ENCODE measurements around the gene GPR146.
A peak's percentile ranks its signal among the peaks of the same experiment; 100 is the strongest.

GPR146 gene

GRCh38 chr7:1027242-1028043 lies 16.9 kb upstream of the GPR146 start:
- H3K4me3 ChIP-seq (ENCODE audit: low read depth, low read length): peak overlapping the region; percentile 76
- H3K27me3 ChIP-seq (ENCODE audit: insufficient read depth, low read length): no peaks in the 10 kb centered on the region
- peaks cover 16% of the 10 kb centered on the region for H3K4me1 ChIP-seq (ENCODE audit: control insufficient read depth, insufficient read depth, low read length, unreplicated experiment)
- H3K27ac ChIP-seq (ENCODE audit: low read depth, low read length): peak overlapping the region; percentile 83; the same call in 1 of the 2 replicates
- H3K79me2 ChIP-seq (ENCODE audit: control insufficient read depth, insufficient read depth, low read length, unreplicated experiment): peaks cover 32% of the 10 kb centered on the region
- H3K36me3 ChIP-seq (ENCODE audit: insufficient read depth, low read length): peaks cover 14% of the 10 kb centered on the region; the same call in 1 of the 2 replicates
- H2AFZ ChIP-seq (ENCODE audit: low read length, unreplicated experiment): no peak overlapping the region

GRCh38 chr7:1028044-1028770 lies 16.1 kb upstream of the GPR146 start:
- H3K27me3 ChIP-seq (ENCODE audit: insufficient read depth, low read length): no peaks in the 10 kb centered on the region
- peaks cover 28% of the 10 kb centered on the region for H3K79me2 ChIP-seq (ENCODE audit: control insufficient read depth, insufficient read depth, low read length, unreplicated experiment)
- H2AFZ ChIP-seq (ENCODE audit: low read length, unreplicated experiment): peak overlapping the region; percentile 6
- H3K36me3 ChIP-seq (ENCODE audit: insufficient read depth, low read length): peaks cover 11% of the 10 kb centered on the region; the same call in 1 of the 2 replicates
- peak overlapping the region; percentile 76 for H3K4me3 ChIP-seq (ENCODE audit: low read depth, low read length)
- peak overlapping the region; percentile 83 for H3K27ac ChIP-seq (ENCODE audit: low read depth, low read length)
- H3K4me1 ChIP-seq (ENCODE audit: control insufficient read depth, insufficient read depth, low read length, unreplicated experiment): peaks cover 16% of the 10 kb centered on the region

GRCh38 chr7:1028775-1029636 lies 15.3 kb upstream of the GPR146 start:
- Histone ChIP-seq H3K79me2 (ENCODE audit: control insufficient read depth, insufficient read depth, low read length, unreplicated experiment) (peaks cover 28% of the 10 kb centered on the region), H3K27me3 (ENCODE audit: insufficient read depth, low read length) (no peaks in the 10 kb centered on the region), H3K4me1 (ENCODE audit: control insufficient read depth, insufficient read depth, low read length, unreplicated experiment) (peaks cover 16% of the 10 kb centered on the region), H3K36me3 (ENCODE audit: insufficient read depth, low read length) (peaks cover 11% of the 10 kb centered on the region; the same call in 1 of the 2 replicates), H3K27ac (ENCODE audit: low read depth, low read length) (peak overlapping the region; percentile 83), H2AFZ (ENCODE audit: low read length, unreplicated experiment) (peak overlapping the region; percentile 6), H3K4me3 (ENCODE audit: low read depth, low read length) (peak overlapping the region; percentile 76)

- peaks cover 11% of the 10 kb centered on the region; the same call in 1 of the 2 replicates for H3K36me3 ChIP-seq (ENCODE audit: insufficient read depth, low read length)
- H3K79me2 ChIP-seq (ENCODE audit: control insufficient read depth, insufficient read depth, low read length, unreplicated experiment): peaks cover 27% of the 10 kb centered on the region
- H3K27ac ChIP-seq (ENCODE audit: low read depth, low read length): no peak overlapping the region
- H3K4me3 ChIP-seq (ENCODE audit: low read depth, low read length): no peak overlapping the region
- H2AFZ ChIP-seq (ENCODE audit: low read length, unreplicated experiment): no peak overlapping the region
- peaks cover 16% of the 10 kb centered on the region for H3K4me1 ChIP-seq (ENCODE audit: control insufficient read depth, insufficient read depth, low read length, unreplicated experiment)
- H3K27me3 ChIP-seq (ENCODE audit: insufficient read depth, low read length): no peaks in the 10 kb centered on the region
Observed at GRCh38 chr7:1029637-1030443, 14.5 kb upstream of the GPR146 start.

GRCh38 chr7:1030444-1031070 lies 13.8 kb upstream of the GPR146 start:
- Histone ChIP-seq H3K27me3 (ENCODE audit: insufficient read depth, low read length) (no peaks in the 10 kb centered on the region), H3K4me3 (ENCODE audit: low read depth, low read length) (no peak overlapping the region), H2AFZ (ENCODE audit: low read length, unreplicated experiment) (no peak overlapping the region), H3K4me1 (ENCODE audit: control insufficient read depth, insufficient read depth, low read length, unreplicated experiment) (peaks cover 16% of the 10 kb centered on the region), H3K27ac (ENCODE audit: low read depth, low read length) (no peak overlapping the region), H3K79me2 (ENCODE audit: control insufficient read depth, insufficient read depth, low read length, unreplicated experiment) (peaks cover 22% of the 10 kb centered on the region), H3K36me3 (ENCODE audit: insufficient read depth, low read length) (peaks cover 11% of the 10 kb centered on the region; the same call in 1 of the 2 replicates)

- H2AFZ ChIP-seq (ENCODE audit: low read length, unreplicated experiment): no peak overlapping the region
- H3K4me3 ChIP-seq (ENCODE audit: low read depth, low read length): no peak overlapping the region
- H3K4me1 ChIP-seq (ENCODE audit: control insufficient read depth, insufficient read depth, low read length, unreplicated experiment): peaks cover 12% of the 10 kb centered on the region
- no peaks in the 10 kb centered on the region for H3K27me3 ChIP-seq (ENCODE audit: insufficient read depth, low read length)
- no peak overlapping the region for H3K27ac ChIP-seq (ENCODE audit: low read depth, low read length)
- peaks cover 9% of the 10 kb centered on the region for H3K79me2 ChIP-seq (ENCODE audit: control insufficient read depth, insufficient read depth, low read length, unreplicated experiment)
- no peaks in the 10 kb centered on the region; the same call in 1 of the 2 replicates for H3K36me3 ChIP-seq (ENCODE audit: insufficient read depth, low read length)
Observed at GRCh38 chr7:1031716-1032455, 12.5 kb upstream of the GPR146 start.

- no peak overlapping the region for H3K27ac ChIP-seq (ENCODE audit: low read depth, low read length)
Observed at GRCh38 chr7:1032536-1033181, 11.7 kb upstream of the GPR146 start.

GRCh38 chr7:1033546-1034145 lies 10.7 kb upstream of the GPR146 start:
- Histone ChIP-seq H3K27me3 (ENCODE audit: insufficient read depth, low read length) (no peaks in the 10 kb centered on the region), H3K27ac (ENCODE audit: low read depth, low read length) (no peak overlapping the region), H2AFZ (ENCODE audit: low read length, unreplicated experiment) (no peak overlapping the region), H3K79me2 (ENCODE audit: control insufficient read depth, insufficient read depth, low read length, unreplicated experiment) (no peaks in the 10 kb centered on the region), H3K4me1 (ENCODE audit: control insufficient read depth, insufficient read depth, low read length, unreplicated experiment) (peaks cover 7% of the 10 kb centered on the region), H3K36me3 (ENCODE audit: insufficient read depth, low read length) (no peaks in the 10 kb centered on the region), H3K4me3 (ENCODE audit: low read depth, low read length) (no peak overlapping the region)

More at GRCh38 chr7:1032536-1033181, 11.7 kb upstream of the GPR146 start:
- no peak overlapping the region for H3K4me3 ChIP-seq (ENCODE audit: low read depth, low read length)
- peaks cover 8% of the 10 kb centered on the region for H3K4me1 ChIP-seq (ENCODE audit: control insufficient read depth, insufficient read depth, low read length, unreplicated experiment)
- peaks cover 1% of the 10 kb centered on the region for H3K79me2 ChIP-seq (ENCODE audit: control insufficient read depth, insufficient read depth, low read length, unreplicated experiment)
- no peak overlapping the region for H2AFZ ChIP-seq (ENCODE audit: low read length, unreplicated experiment)
- H3K27me3 ChIP-seq (ENCODE audit: insufficient read depth, low read length): no peaks in the 10 kb centered on the region
- H3K36me3 ChIP-seq (ENCODE audit: insufficient read depth, low read length): no peaks in the 10 kb centered on the region

Measured in ACC112 (cell line).